DMS153 (cell line): ENCODE results near the gene SLC13A4.
"Not testable (repeated sequence)": the region's sequence is repeated elsewhere in the genome, so short reads cannot be mapped to it uniquely, and the experiment has no call there.

Experiments used
- DNase-seq: peaks from one replicate; lab custom pipeline; 2025; lab: John Stamatoyannopoulos, UW

Gene SLC13A4

GRCh38 chr7:135662123-135662372 is 65.9 kb downstream of the SLC13A4 start:
- no peak for DNase-seq

- no peak for DNase-seq
These were observed 66.5 kb downstream of the SLC13A4 start for GRCh38 chr7:135661311-135662122.

GRCh38 chr7:135659159-135659846 is 68.7 kb downstream of the SLC13A4 start:
- DNase-seq: peak; percentile 16

- no peak for DNase-seq
These were observed 69.4 kb downstream of the SLC13A4 start for GRCh38 chr7:135658564-135658963.

GRCh38 chr7:135653340-135654080 is 74.5 kb downstream of the SLC13A4 start:
- DNase-seq: peak; percentile 20

GRCh38 chr7:135650831-135651573 is 77.0 kb downstream of the SLC13A4 start:
- no peak for DNase-seq

GRCh38 chr7:135648235-135648634 is 79.8 kb downstream of the SLC13A4 start:
- DNase-seq: no peak

- no peak for DNase-seq
These were observed 80.2 kb downstream of the SLC13A4 start for GRCh38 chr7:135647755-135648154.

GRCh38 chr7:135645296-135645904 is 82.6 kb downstream of the SLC13A4 start:
- peak; percentile 4 for DNase-seq

- no peak for DNase-seq
These were observed 83.3 kb downstream of the SLC13A4 start for GRCh38 chr7:135644729-135645128.

- no peak for DNase-seq
These were observed 83.8 kb downstream of the SLC13A4 start for GRCh38 chr7:135644154-135644553.

GRCh38 chr7:135639690-135640089 is 88.3 kb downstream of the SLC13A4 start:
- DNase-seq: not testable (repeated sequence)

GRCh38 chr7:135634191-135634878 is 93.7 kb downstream of the SLC13A4 start:
- DNase-seq: no peak
